Stimulated activated CD4-positive, alpha-beta T cell treated with anti-CD3 and anti-CD28 coated beads, Interleukin-4, amount 100 ng/mL, for 1 hour (primary cell): ENCODE measurements around the gene ARHGAP26.

Experiments used
- DNase-seq: peaks from one replicate; pipeline ENCODE4 v3.0.0-alpha.2; 2020

ARHGAP26 gene

GRCh38 chr5:142816531-142817430 is 46.6 kb downstream of the ARHGAP26 start:
- no peak for DNase-seq

- no peak for DNase-seq
Observed at GRCh38 chr5:142817949-142818431, 47.8 kb downstream of the ARHGAP26 start.

GRCh38 chr5:142819292-142819691 is 49.1 kb downstream of the ARHGAP26 start:
- no peak for DNase-seq

GRCh38 chr5:142819825-142820224 is 49.6 kb downstream of the ARHGAP26 start:
- DNase-seq: no peak

GRCh38 chr5:142820447-142820846 is 50.3 kb downstream of the ARHGAP26 start:
- no peak for DNase-seq

- DNase-seq: no peak
Observed at GRCh38 chr5:142821034-142821732, 51.0 kb downstream of the ARHGAP26 start.

GRCh38 chr5:142821733-142822487 is 51.7 kb downstream of the ARHGAP26 start:
- DNase-seq: no peak

GRCh38 chr5:142823126-142823525 is 52.9 kb downstream of the ARHGAP26 start:
- no peak for DNase-seq

- no peak for DNase-seq
Observed at GRCh38 chr5:142823806-142824205, 53.6 kb downstream of the ARHGAP26 start.

- no peak for DNase-seq
Observed at GRCh38 chr5:142824391-142824790, 54.2 kb downstream of the ARHGAP26 start.

- no peak for DNase-seq
Observed at GRCh38 chr5:142825378-142826089, 55.4 kb downstream of the ARHGAP26 start.

- no peak for DNase-seq
Observed at GRCh38 chr5:142826093-142826492, 55.9 kb downstream of the ARHGAP26 start.

GRCh38 chr5:142826741-142827492 is 56.7 kb downstream of the ARHGAP26 start:
- DNase-seq: no peak

- DNase-seq: no peak
Observed at GRCh38 chr5:142827934-142828576, 57.9 kb downstream of the ARHGAP26 start.

- no peak for DNase-seq
Observed at GRCh38 chr5:142828797-142829535, 58.8 kb downstream of the ARHGAP26 start.

- DNase-seq: no peak
Observed at GRCh38 chr5:142829801-142830220, 59.6 kb downstream of the ARHGAP26 start.

GRCh38 chr5:142830241-142831008 is 60.2 kb downstream of the ARHGAP26 start:
- DNase-seq: no peak

- DNase-seq: no peak
Observed at GRCh38 chr5:142831009-142831383, 60.8 kb downstream of the ARHGAP26 start.

- no peak for DNase-seq
Observed at GRCh38 chr5:142832263-142832662, 62.1 kb downstream of the ARHGAP26 start.
